KOPT-K1 (cell line): ENCODE measurements around the gene IPO4.
A peak's percentile ranks its signal among the peaks of the same experiment; 100 is the strongest.

ENCODE experiments used
- H3K27ac ChIP-seq: fragments of 200-600 bp; sonication (generic); 2 replicates; pipeline ENCODE4 v1.5.1; 2016; ENCODE audit warnings: antibody characterized with exemption, mild to moderate bottlenecking, low read depth, low read length; ENCODE audit not compliant: poor library complexity, severe bottlenecking
- H3K36me3 ChIP-seq: fragments of 200-600 bp; sonication (generic); 2 replicates; pipeline ENCODE4 v1.5.1; 2017; ENCODE audit warnings: antibody characterized with exemption, mild to moderate bottlenecking, low read length, moderate library complexity; ENCODE audit not compliant: insufficient read depth
- H3K9me3 ChIP-seq: fragments of 200-600 bp; sonication (generic); 2 replicates; pipeline ENCODE4 v1.5.1; 2017; ENCODE audit warnings: antibody characterized with exemption, low read length, mild to moderate bottlenecking; ENCODE audit not compliant: insufficient read depth, poor library complexity, severe bottlenecking

Gene IPO4

DNA sequence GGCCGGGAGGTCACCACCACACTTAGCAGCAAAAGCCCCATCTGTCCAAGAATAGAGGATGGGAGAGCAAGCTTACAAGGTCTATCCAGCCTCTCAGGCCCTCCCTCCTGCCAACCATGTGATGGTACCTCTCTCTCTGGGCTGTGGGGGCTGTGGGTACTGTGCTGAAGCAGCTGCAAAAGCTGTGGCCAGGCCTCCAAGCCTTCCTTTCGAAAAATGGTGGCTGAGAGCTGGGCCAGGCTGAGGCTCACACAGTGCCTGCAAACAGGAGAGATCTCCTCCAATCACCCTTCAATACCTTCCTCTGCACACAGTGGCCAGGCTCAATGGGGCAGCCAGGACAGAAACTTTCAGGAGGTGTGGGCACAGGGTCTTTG is 1.1 kb downstream of the IPO4 start:
- Histone ChIP-seq H3K9me3 (no peaks in the 10 kb centered on the region), H3K36me3 (peaks cover 72% of the 10 kb centered on the region), H3K27ac (peak overlapping the region; percentile 66)

DNA sequence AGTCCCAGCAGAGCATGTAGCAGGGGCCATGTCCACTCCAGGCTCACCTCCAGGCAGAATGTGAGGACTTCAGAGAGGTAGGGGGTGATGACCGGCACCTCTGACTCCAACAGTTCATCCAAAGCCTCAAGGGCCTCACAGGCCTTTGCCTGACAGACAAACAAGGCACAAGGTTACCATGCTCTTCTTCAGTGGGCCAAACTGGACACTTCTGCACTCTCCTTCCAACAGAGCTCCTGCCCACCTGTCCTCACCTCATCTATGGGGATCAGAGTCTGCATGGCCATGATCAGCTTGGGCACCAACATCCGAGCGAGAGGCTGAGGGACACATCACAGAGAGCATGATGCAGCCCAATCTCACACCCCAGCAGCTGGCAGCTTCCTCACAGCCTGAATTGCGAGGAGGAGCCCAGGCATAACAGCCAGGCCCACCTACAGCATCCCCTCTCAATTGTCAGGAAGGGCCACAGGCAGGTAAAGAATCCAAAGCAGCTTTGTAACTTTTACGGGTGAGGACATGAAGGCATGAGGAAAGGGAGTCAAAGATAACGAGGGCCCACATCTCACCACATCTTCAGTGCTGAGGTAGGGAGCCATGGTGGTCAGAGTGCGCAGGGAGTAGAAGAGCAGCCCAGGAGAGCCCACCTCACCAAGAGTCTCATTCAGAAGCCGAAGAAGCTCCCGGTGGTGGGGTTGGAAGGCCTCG is 1.6 kb downstream of the IPO4 start:
- Histone ChIP-seq H3K36me3 (peaks cover 72% of the 10 kb centered on the region), H3K27ac (peak overlapping the region; percentile 66), H3K9me3 (no peaks in the 10 kb centered on the region)

DNA sequence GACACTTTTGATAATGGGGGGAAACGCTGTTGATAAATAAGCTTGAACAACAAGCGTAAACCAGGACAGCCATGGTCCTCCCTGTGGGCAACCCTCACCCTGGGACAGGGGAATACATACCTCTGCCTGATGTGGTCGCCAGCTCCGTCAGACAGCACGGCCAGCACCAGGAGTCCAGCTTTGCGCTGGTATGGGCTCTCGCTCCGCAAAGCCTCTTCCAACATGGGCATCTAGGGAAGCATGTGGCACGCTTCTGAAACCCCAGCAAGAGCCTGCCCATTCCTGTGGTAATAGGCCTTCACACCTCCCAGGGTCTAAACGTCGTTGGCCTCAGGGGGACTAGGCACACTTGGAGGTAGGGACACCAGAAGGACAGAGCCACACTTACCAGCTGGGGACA is 2.9 kb downstream of the IPO4 start:
- Histone ChIP-seq H3K36me3 (peaks cover 74% of the 10 kb centered on the region), H3K9me3 (no peaks in the 10 kb centered on the region), H3K27ac (no peak overlapping the region)

DNA sequence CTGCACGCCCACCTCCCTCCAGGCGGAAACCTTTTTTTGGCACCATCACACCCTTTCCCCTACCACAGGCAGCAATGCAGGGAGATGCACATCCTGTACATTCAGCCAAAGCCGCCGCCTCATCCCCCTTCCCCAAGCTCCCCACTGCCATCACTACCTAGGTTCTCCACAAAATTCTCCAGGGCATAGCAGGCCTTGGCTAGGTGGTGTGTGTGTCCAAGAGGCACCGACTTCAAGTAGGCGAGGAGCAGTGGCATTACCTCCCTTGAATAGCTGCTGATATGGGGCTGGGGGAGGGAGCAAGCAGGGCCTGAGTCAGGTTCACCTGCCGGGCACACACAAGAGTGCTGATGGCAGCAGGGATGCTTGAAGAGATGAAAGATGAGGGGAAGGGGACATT is 3.6 kb downstream of the IPO4 start:
- H3K9me3 ChIP-seq: no peaks in the 10 kb centered on the region

DNA sequence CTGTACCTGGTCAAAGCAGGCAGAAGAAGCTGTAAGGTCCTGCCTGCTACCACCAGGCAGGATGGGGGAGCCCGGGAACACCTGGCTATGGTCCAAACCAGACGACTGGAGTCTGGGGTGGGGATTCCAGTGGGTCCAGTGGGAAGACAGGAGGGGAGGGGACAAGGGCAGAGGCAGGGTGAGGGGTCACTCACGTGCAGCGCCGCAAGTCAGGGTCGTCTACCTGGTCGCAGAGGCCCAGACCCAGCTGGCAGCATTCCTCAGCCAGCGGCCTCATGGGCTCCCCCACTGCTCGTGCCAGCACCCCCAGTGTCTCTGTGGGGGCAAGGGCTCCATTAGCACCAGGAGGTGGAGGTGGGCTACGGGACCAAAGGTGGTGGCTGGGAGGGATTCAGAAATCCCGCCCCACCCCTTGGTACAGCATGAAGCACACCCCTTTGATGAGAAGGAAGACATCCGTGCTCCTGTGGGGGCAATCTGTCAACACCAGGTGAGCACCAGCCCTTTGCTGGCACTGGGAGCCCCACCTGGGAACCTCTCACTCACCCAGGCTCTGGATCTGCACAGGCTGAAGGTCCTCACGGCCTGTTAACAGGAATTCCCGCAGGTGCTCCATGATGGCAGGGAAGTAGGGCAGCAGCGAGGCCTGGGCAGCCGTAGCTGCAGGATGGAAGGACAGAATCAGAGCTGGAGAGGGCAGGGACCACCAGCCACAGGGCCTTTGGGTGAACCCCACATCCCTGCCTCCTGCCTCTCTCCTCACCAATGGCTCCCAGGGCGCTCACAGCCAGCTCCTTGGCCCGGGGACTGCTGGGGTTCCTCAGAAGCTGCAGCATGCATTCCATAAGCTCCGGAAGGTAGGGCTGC is 4.3 kb downstream of the IPO4 start:
- H3K9me3 ChIP-seq: no peaks in the 10 kb centered on the region
- H3K36me3 ChIP-seq: peaks cover 78% of the 10 kb centered on the region
- no peak overlapping the region for H3K27ac ChIP-seq

More for the DNA sequence above, 3.6 kb downstream of the IPO4 start:
- H3K27ac ChIP-seq: no peak overlapping the region
- peaks cover 75% of the 10 kb centered on the region for H3K36me3 ChIP-seq

DNA sequence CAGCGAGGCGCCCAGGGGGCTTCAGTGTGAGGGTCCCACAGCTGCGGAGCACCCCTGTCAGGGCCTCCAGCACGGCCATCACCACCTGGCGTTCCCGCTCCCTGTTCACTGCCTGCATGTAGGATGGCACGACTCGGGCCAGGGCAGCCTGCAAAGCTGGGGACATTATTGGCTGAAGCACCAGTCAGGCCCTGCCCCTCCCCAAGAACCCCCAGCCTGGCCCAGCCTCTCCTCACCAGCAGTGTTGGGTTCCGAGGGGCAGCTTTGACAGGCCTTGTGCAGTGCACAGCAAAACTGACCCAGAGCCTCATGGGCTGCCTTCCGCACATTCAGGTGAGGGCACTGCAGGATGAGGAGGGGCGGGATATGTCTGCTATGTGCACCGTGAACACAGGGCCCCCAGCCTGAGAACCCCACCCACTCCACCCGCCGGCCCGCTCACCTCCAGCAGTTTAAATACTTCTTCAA is 5.6 kb downstream of the IPO4 start:
- Histone ChIP-seq H3K36me3 (peaks cover 91% of the 10 kb centered on the region), H3K27ac (no peak overlapping the region), H3K9me3 (no peaks in the 10 kb centered on the region)

DNA sequence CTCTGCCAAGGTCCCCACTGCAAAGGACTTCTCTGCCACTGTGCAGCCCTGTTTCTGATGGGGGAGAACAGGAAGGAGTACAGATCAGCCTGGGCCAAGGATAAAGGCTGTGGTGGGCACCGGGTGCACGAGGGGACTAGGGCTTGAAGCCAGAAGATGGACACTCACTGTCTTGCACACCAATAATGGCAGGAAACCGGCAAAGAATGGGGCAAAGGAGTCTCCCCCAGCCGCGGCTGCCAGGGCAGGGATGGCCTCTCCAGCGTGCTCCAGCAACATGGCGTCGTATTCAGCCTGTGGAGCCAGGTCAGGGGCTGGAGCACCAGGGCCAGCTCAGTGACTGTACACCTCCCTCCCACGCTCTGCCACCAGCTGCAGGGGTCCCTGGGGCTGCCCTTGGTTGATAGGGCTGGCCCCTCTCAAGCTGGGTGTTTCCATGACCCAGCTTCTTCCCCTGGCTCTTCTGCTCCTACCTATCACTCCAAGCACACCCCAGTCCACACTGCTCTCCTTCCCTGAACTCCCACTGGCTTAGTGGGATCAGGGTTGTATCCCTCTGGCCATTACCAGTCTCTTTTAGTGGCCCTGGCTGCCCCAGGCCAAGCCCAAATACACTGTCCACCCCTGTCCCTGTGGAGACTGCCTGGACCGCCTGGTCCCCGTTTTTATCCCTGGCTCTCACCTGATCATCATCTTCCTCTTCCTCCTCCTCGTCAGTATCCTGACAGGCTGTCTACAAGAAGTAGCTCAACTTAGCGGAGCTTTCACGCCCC is 6.3 kb downstream of the IPO4 start:
- H3K9me3 ChIP-seq: no peaks in the 10 kb centered on the region
- peaks cover 98% of the 10 kb centered on the region for H3K36me3 ChIP-seq
- no peak overlapping the region for H3K27ac ChIP-seq

DNA sequence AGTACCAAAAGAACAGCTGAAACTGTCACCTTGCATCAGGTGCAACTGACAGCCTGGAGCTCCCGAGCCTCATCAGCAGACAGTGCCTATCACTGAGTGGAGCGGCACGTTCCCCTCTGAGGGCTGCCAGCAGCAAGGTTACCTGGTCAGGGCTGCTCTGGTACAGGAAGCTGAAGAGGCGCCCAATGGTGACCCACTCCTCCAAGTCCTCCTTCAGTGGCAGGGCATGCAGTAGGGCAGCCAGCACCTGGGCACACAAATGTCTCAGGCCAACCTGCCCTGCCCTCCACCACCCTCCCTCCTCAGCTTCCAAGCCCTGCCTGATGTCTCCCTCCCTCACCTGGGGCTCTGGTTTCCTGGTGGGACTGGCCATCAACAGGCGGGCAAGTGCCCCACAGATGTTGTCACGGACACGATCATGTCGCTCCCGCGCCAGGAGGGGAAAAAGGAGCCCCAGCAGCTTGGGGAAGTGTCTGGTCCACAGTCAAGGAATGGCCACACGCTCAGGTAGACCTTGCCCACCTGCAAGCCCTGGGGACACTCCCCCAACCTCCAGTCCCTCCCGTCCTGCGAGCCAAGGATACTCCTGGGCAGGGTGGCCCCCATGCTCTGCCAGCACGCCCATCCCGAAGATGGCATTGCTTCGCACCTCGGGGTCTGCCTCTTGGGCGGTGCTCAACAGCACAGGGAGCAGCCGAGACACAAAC is 7.1 kb downstream of the IPO4 start:
- peaks cover 100% of the 10 kb centered on the region for H3K36me3 ChIP-seq
- no peak overlapping the region for H3K27ac ChIP-seq
- H3K9me3 ChIP-seq: no peaks in the 10 kb centered on the region

DNA sequence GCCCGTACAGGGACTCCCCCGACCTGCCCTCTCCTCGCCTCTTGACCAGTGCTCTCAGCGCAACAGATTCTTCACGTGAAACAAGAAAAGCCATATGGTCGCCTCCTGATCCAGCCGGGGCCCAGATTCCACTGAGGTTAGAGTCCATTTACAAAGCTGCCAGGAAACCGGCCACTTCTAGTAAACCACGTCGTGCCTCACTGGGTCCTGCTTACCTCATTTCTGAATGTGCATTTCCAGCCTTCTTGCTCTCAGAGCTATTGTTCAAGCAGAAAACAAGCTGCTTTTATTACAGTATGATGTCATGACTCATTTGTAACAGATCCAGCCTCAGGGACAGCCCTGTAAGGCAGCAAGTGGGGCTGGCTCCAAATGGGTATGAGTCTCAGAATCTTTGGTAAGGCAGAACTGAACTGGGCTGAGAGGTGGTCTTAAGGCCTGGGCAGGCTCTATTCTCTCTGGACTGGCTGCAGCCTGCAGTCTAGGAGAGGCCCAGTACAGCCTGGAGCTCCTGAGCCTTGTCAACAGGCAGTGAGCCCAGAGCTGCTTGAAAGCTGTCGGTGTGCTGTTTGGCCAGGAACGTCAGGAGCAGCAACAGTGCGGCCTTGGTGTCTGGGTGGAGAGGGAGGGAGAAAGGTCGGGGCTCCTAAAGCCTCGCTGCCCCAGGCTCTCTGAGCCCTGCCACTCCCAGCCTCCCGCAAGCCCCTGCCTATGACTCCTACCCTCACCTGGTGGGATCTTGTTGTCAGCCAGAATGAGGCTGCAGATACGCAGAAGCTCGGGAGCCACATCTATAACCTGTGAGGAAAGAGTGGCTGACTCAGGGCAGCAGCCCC is 8.4 kb downstream of the IPO4 start:
- H3K9me3 ChIP-seq: no peaks in the 10 kb centered on the region
- peaks cover 89% of the 10 kb centered on the region for H3K36me3 ChIP-seq
- H3K27ac ChIP-seq: no peak overlapping the region

DNA sequence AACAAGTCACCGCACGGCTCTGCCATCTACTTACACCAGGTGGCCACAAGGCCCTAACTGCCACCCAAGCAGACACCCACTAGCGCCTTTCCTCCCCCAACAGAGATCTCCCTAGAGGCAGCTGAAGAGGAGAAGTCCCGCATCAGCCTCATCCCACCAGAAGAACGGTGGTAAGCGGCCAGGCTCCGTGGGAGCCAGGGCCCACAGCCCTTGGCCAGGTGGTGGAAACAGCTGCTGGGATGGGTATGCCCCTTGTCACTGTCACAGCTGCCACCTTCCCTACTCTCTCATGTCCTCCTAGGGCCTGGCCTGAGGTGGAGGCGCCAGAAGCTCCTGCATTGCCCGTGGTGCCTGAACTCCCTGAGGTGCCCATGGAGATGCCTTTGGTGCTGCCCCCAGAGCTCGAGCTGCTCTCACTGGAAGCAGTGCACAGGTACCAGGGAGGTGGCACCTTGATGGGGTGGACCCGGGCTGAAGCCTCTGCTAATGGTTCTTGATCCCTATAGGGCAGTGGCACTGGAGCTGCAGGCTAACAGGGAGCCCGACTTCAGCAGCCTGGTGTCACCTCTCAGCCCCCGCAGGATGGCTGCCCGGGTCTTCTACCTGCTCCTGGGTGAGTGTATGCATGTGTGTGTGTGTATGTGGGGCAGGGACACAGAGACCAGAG is 9.2 kb downstream of the IPO4 start:
- Histone ChIP-seq H3K36me3 (peaks cover 82% of the 10 kb centered on the region), H3K27ac (no peak overlapping the region), H3K9me3 (no peaks in the 10 kb centered on the region)

DNA sequence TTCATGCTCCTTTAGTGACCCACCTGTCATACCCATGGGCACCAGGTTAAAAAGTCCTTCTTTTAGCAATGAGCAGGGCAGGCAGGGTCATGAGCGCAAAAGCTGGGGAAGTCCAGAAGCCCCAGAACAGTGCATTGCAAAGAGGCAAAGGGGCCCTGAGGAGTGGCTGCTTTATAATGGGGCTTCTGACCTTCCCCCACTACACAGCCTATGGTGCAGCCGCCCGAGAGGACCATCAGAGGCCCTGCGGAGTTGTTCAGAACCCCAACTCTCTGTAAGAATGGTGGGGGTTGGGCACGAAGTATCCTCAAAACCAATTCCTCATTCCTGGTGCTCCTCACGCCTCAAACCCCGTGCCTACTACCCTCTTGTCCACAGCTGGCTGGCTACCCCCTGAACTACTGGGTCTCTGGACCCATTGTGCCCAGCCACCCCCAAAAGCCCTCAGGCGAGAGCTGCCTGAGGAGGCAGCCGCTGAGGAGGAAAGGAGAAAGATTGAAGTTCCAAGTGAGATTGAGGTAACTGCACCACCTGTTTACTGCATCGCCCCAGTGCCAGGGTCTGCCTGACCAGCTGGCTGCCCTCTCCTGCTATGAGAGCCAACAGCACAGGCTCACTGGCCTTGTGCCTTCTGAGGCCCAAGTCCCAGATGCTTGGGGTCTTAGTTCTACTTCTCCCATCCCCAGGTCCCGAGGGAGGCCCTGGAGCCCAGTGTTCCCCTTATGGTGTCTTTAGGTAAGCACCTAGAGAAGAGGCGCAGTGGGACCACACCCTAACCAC is 10.0 kb downstream of the IPO4 start:
- H3K36me3 ChIP-seq: peaks cover 73% of the 10 kb centered on the region
- no peak overlapping the region for H3K27ac ChIP-seq
- no peaks in the 10 kb centered on the region for H3K9me3 ChIP-seq

DNA sequence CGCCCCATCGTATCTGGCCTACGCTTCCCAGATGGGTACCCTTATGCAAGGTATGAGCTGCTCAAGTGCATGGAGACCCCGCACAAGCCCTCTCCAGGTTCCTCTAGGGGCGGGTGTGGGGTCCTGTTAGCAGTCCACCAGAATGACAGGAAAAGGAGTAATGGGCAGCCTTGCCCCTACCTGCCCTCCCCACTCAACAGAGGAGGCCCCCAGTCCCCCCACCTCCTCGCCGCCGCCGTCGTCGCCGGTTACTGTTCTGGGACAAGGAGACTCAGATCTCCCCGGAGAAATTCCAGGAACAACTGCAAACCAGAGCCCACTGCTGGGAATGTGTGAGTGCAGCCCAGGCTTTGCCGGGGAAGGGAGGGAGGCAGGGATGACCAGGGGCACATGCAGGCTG is 10.7 kb downstream of the IPO4 start:
- H3K9me3 ChIP-seq: no peaks in the 10 kb centered on the region

More for the DNA sequence above, 10.7 kb downstream of the IPO4 start:
- H3K36me3 ChIP-seq: peaks cover 66% of the 10 kb centered on the region
- no peak overlapping the region for H3K27ac ChIP-seq
